ENCODE measurements around the gene APOLD1.
"Not testable (repeated sequence)": the region's sequence is repeated elsewhere in the genome, so short reads cannot be mapped to it uniquely, and the experiment has no call there.

The APOLD1 gene

DNA sequence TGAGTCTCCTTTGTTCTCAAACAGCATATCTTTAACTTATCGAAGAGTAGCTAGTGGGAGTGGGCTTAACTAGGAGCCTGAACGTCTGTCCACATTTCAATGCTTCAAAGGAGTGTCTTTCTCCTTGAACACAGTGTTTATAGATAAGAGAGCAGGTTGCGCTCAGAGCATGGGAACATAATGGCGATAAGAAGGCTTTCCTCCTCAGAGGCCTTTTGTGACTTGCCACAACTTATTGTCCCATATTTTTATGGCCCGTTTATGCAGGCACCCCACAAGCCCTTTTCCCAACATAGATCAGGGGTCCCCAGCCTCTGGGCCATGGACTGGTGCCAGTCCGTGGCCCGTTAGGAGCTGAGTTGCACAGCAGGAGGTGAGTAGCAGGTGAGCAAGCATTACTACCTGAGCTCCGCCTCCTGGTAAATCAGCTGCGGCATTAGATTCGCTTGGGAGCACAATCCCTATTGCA lies 25.1 kb downstream of the APOLD1 start:
- no peak for DNase-seq

DNA sequence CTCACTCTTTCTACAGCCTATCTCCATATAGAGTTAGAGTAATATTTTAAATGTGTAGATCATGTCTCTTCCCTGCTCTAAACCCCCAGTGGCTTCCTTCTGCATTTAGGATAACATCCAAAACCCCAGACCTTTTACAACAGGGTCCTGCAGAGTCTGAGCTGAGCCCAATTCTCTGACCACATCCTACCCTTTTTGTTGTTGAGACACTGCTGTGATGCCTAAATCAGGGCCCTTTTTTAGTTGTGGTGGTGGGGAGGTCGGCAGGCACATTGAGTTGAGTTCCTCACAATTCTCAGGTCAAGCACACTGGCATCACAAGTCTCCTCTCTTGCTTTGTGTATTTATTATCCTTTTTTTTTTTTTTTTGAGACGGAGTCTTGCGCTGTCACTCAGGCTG lies 25.9 kb downstream of the APOLD1 start:
- no peak for DNase-seq

DNA sequence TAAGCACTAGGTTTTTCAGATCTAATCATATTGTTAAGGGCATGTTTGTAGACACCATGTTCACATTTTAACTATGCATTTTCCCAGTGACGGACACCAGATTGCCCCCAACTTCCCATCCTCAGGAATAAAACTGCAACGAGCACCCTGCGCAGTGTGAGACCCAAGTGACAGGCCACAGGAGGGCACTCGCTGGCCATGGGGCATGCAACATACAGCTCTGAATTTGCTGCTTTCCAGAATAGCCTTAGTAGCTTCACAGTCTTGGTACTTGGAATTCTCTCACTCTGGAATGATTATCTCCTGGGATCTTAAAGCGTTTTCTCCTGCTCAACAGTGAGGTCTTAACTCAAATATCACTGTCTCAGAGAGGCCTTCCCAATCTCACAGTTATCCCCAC lies 26.7 kb downstream of the APOLD1 start:
- no peak for DNase-seq

DNA sequence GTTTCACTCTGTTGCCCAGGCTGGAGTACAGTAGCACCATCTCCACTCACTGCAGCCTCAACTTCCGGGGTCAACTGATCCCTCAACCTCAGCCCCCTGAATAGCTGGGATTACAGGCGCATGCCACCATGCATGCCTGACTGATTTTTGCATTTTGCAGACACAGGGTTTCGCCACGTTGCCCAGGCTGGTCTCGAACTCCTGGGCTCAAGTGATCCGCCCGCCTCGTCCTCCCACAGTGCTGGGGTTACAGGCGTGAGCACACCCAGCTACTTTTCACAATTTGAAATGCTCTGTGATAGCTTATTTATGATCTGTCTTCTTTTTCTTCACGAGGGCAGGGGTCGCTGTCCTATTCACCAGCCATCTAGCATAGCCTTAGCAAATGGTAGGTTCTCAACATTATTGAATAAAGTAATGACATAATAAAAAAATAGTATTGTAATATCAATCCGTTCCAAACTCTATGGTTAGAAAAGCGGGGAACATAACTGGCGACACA lies 27.2 kb downstream of the APOLD1 start:
- DNase-seq = no peak

DNA sequence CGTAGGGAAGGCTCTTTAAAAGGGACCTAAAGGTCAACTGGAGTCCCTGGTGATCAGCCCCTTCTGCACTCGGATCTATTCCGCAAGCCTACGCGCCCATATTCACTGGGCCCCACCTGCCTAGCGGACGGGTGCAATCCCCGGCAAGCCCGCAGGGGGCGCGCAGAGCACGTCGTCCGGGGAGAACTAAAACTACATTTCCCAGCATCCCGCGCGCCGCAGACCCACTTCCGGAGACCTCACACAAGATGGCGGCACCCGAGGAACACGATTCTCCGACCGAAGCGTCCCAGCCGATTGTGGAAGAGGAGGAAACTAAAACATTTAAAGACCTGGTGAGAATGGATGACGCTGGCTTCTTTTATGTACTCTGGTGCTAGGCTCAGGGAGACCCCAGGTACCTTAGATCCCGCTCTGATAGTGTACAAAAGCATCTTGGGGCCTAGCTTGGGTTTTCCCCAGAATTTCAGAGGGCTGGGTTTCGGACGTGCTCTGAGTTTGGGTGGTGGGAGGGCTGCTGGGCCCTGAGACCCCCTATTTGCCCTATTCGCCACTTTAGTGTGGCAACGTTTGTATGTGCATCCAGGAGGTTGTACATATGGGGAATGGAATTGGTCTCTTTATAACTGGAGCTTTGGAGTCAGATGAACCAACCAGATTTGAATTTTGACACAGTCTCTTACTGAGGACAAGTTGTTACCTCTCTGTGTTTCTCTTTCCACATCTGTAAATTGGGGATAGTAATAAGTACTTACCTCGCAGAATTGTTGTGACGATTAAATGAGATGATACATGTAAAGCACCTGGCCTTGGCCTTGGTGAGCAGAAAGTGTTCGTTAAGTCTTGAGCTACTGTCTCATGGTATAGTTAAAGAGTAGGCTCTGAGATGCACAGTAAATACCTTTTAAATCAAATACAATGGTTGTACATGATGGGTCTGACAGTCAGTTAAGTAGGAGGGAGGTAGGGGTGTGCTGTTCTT lies 28.0 kb downstream of the APOLD1 start, which contains the start of gene DDX47:
TSS of gene DDX47 (plus strand) at position 227 of the 982 bp plus-strand sequence. CDS start at position 249, 22 bp downstream.
- DNase-seq = peak; percentile 94

DNA sequence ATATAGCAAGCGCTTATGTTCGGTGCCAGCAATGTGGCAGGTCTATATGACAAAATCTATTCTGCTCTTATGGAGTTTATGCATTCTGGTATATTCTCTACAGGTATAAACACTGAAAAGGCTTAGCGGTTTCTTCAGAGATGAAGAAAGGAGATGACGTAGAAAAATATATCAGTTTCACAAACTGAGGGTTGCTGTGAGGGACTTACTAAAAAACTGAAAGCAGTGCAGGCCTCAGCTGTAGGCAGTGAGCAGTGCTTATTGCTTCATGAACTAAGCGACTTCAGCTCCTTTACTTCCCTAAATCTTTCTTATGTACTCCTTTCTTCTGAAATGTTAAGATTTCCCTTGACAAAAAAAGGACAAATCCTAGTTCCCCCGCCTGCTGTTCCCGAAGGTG lies 32.2 kb downstream of the APOLD1 start:
- no peak for DNase-seq

DNA sequence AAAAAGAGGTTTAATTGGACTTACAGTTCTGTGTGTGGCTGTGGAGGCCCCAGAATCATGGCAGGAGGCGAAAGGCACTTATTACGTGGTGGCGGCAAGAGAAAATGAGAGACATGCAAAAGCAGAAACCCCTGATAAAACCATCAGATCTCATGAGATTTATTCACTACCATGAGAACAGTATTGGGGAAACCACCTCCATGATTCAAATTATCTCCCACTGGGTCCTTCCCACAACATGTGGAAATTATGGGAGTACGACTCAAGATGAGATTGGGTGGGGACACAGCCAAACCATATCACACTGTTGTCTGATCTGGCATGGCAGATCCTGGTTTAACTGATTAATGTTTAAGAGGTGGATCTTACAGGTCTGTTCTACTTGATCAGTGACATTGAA lies 33.2 kb downstream of the APOLD1 start:
- DNase-seq = no peak

DNA sequence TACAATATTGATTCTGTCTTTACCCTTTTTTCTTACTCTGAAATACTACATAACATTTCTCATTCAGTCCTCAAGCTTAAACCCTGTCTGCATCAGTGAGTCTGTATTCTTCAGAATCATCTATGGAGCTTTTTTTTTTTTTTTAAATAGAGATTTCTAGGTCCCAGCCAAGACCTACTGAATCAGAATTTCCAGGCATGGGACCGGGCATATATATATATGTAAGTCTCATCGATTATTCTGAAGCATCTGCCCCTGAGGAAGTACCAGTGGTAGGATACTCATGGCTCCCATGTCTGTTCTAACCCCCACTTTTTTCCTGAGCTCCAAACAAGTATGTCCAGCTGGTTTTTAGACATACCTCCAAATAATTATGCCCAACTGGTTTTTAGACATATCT lies 33.8 kb downstream of the APOLD1 start:
- DNase-seq = no peak

DNA sequence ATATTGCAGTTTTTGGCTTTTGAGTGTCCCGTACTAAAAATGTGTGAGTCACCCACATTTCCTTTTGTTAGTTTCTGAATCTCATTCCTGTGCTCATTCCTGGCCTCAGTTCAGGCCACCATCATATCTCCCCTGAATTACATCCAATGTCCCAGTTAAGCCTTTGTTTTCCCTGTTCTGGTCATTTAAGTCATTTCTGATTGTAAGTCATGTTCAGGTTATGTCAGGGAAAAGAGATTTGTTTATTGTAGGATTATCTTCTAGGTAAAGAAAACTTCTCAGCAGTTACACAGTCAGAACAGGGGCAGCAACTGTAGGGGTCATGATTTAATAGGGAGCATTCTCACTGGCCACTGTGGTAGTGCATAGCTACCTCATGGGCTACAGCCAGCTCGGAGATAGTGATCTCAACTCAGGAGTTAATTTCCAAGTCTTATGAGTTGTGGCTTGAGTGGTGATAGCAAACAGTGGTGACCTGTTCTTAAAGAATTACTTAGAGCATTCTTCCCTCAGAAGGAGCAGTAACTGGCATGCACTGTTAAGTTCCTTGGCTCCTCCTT lies 34.4 kb downstream of the APOLD1 start:
- peak; percentile 94 for DNase-seq

DNA sequence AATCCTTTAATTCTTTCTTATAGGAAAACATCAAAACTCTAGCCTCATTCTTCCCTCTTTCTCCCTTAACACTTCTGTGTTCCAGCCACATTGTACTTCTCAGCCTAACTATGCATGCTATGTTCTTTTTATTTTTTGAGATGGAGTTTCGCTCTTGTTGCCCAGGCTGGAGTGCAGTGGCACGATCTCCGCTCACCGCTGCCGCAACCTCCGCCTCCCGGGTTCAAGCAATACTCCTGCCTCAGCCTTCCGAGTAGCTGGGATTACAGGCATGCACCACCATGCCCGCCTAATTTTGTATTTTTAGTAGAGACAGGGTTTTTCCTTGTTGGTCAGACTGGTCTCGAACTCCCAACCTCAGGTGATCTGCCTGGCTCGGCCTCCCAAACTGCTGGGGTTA lies 34.9 kb downstream of the APOLD1 start:
- not testable (repeated sequence) for DNase-seq

DNA sequence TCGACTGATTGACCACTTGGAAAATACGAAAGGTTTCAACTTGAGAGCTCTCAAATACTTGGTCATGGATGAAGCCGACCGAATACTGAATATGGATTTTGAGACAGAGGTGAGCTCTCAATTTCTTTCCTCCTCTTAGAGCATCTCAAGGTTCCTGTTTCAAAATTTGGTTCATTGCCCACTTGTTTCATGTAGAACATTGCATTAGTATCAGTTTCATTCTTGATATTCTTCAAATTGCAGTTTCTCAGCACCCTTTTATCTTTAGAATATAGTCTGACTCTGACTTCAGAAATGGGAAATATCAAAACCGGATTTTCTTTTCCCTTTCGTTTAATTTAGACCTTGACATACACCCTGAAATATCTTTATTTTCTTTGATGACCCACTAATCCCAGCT lies 36.5 kb downstream of the APOLD1 start:
- DNase-seq = no peak

DNA sequence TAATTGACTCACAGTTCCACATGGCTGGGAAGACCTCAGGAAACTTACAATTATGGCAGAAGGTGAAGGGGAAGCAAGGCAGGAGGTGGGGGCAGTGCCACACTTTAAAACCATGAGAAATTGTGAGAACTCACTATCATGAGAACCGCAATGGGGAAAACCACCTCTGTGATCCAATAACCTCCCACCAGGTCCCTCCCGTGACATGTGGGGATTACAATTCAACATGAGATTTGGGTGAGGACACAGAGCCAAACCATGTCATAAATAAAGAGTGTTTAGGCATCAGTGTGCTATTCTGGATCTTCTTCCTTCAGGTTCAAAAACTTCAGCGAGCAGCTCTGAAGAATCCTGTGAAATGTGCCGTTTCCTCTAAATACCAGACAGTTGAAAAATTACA lies 37.4 kb downstream of the APOLD1 start:
- no peak for DNase-seq

DNA sequence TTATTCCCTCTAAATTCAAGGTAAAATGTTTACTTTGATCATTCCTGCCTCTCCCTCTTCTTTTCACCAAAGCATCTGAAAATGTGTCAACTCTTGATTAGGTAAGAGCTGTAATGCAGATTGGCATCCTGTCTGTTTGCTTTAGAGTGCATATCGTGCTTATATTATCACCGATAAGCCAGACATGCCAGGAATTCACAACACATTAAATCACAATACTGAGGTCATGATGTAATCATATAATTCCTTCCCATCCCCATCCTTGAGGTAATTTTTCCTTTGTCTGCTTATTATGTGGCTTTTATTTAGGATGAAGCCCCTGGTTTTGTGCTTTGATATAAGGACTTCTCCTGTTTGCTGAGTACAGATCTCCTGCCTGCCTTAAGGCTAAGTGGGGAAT lies 37.8 kb downstream of the APOLD1 start:
- DNase-seq = peak; percentile 86

DNA sequence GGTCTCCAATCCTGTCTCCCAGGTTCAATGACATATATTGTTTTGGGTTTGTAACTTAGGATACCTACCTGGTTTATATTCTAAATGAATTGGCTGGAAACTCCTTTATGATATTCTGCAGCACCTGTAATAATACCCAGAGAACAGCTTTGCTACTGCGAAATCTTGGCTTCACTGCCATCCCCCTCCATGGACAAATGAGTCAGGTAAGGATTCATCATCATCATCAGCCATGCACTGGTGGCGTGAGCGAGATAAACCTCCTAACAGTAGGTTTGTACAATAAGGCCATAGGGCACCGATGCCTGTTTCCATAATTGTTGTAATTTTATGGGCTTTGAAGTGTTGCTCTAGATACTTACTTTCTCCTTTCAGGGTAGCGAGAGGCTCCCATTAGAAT lies 38.4 kb downstream of the APOLD1 start:
- DNase-seq = no peak

DNA sequence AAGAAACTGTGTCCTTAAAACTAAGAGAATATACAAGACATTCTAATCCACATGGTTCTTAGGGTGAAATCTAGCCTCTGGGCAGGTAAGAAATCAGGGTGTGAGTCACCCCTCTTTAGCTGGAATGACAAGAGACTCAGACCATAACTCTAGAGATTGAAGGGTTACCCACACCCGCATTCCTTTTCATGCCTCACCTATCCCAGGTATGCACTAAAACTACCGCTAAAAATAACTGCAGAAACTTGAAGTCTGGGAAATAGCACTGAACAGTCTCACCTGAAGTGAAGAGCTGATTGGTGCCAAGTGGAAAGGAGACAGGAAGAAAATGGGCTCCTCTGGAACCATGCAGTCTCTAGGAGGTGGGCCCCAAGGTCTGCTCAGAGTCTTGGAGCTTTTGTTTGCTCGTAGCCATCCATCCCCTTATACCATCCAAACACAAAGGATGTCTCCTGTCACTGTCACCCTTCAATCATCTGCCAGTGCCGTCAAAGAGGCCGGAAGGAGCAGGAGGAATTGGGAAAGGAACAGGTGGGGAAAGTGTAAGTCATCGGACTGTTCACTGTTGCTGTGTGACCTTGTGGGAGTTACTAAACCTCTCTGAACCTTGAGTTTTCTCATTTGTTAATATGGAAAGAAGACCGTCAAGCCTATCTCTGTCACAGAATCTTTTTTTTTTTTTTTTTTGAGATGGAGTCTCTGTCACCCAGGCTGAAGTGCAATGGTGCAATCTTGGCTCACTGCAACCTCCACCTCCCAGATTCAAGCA lies 50.1 kb downstream of the APOLD1 start:
- DNase-seq = peak; percentile 83

DNA sequence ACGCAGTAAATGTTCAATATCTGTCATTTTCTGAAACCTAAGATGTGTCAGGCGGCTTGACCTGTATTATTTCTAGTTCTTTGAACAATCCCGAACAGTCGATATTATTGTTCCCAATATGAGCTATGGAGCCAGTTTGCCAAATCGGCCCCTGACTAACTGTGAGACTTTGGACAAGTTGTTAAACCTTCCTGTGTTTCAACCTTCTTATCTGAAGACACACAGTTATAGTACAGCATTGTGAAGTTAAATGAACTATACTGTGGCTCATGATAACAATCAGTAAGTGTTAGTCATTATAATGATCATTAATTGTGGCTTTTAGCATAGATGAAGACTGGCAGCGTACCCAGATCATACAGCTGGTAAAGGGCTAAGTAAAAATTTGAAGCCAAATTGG lies 51.1 kb downstream of the APOLD1 start:
- DNase-seq = no peak

DNA sequence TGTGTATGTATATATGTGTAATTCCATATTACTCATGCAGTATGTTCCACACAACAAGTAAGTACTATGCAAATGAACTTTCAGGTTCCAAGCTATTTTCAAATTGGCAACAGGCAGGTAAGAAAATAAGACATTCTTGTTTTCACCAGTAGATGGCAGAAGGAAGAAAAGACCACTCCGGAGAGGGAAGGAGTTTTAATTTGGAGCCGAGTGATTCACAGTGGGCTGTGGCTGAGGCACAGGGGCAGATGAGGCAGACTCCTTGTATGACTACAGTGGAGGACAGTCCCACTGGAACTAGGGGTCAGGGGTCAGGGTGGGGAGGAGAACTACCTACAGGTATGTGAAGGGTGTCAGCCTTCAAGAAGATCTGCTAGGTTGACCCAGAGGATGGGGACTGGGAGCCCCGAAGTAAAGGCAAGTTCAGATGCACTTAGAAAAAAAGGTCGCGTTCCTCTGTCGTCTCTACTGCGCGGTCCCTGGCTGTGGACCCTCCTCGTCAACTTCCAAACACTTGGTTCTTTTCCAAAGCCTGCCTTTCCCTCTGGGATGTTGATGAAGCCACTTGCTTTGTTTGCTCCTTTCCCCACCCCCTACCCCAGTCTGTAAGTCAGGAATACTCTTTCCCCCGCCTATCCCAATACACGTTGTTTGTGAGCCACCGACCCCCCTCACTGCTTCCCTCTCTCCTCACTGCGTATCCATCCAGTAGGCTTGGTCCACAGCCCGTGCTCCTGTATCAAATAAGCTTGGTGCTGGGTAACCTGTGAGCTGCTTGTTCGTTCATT lies 51.8 kb downstream of the APOLD1 start:
- peak; percentile 86 for DNase-seq

DNA sequence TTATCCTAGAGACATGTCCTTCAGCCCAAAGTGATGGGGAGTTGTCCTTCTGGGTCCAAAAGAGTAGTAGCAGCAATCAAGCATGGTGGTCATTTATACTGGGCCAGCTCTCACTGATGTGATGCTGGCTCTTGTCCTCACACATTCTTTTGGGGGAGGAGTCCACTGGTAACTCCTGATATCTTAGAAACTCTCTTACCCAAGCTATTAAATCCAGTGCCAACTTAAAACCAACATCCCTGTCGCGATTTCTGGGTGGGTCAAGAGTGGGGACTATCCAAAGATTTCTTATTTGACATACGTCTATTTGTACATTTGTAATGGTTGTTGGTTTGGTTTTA lies 52.3 kb downstream of the APOLD1 start:
- DNase-seq = no peak

DNA sequence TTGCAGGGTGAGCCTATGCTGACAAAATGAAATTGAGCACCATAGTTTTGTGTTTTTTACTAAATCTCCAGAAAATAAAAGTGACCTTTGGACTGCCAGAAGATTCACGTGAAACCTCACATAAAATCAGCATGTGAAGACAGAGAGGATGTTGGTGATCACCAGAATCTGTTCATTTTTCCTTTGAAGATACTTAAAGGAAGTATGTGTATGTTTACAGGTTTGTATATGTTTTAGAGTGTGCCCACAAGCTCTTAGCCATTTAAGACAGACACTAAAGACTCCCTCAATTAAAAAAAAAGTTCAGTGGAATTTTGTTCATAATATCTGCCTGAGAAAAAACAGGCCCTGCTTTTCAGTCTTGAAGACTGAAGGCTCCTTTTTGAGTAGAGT lies 53.5 kb downstream of the APOLD1 start:
- DNase-seq = no peak

DNA sequence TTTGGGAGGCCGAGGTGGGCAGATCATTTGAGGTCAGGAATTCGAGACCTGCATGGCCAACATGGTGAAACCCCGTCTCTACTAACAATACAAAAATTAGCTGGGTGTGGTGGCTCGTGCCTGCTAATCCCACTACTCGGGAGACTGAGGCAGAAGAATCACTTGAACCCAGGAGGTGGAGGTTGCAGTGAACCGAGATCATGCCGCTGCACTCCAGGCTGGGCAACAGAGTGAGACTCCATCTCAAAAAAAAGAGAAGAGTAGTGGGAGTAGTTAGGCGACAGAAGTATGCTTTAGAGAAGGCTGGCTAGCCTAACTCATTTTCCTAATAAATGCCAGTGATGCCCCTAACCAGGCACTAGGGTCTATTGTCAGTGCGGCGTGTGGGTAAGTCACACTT lies 54.0 kb downstream of the APOLD1 start:
- not testable (repeated sequence) for DNase-seq

DNA sequence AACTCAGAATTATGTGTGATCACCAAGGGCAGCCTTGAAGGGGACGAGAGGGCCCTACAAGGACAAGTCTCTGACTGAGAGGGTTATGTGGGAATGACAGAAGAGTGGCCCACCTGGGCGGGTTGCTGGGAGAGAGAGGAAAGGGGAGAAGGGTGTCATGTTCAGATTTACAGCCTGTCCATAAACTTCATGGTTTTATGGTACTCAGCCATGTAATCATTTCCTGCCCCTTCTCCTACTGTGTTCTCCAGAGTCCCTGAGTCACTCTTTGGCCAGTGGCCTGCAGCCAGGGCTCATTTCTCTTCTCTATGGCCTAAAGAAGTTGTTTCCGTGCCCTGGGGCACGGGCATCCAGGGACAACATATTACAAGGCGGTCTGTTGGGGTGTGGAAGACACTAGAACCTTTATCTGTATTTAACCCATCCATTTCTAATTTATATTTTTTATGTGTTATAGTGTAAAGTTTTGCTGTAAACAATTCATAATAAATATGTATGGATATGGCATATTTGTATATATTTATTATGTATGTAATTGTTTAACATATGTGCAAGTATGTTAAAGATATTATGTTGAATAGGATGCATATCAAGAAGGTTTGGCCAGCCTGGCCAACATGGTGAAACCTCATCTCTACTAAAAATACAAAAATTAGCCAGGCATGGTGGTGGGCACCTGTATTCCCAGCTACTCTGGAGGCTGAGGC lies 54.6 kb downstream of the APOLD1 start:
- DNase-seq = peak; percentile 61

DNA sequence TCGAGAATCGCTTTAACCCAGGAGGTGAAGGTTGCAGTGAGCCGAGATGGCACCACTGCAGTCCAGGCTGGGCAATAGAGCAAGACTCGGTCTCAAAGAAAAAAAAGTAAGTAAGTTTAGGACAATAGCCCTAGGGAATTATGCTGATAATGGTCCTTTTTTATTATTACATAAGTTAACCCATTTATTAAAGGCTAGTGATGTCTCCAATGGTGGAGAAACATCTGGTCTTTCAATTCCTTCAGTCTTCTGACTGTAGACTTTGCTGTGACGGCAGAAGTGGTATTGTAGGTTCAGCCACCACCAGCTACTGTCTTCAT lies 55.1 kb downstream of the APOLD1 start:
- DNase-seq = no peak

Data from kidney glomerular epithelial cell (primary cell).